Endothelial cell of umbilical vein (primary cell): ENCODE results near the gene SORL1.

ENCODE experiments used
- EZH2 ChIP-seq: IDR thresholded peaks from 2 replicates; pipeline ENCODE4 v1.6.1; 2012; ENCODE audit warnings: borderline replicate concordance, low read depth, mild to moderate bottlenecking, moderate library complexity, low read length, inconsistent platforms; ENCODE audit not compliant: severe bottlenecking
- POLR2A ChIP-seq: IDR thresholded peaks from 2 replicates; pipeline ENCODE4 v1.6.1; 2012; ENCODE audit warnings: low read depth, mild to moderate bottlenecking, control low read depth, low read length

DNA sequence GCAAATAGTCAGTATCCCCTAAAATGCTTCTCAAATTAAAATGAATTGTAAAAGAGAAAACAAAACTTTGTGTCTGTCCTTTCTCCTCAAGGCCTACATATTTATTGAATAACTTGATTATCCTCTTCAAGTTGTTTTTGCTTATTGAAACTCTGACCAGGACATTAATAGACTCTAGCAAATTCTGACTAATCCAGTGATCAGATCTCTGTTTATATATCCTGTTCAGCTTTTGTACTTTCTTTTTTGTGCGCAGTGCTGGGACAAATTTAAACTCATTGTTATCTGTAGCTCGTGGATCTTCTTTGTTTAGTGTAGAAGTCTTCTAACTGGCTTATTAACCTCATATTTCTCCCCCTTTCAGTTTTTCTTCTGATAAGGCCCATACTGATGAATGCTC is 140.6 kb downstream of the SORL1 start:
- TF ChIP-seq POLR2A: no peak
- TF ChIP-seq EZH2: no peak
